ENCODE data around the gene CABP4. TPM values are rescaled to one million over a fixed set of nuclear protein-coding genes. Genes with fewer than 3 reads are reported as not detected.

The CABP4 gene
- total RNA-seq, 8 experiments from 2014 or later = 0.16 to 0.62 (median 0.20) TPM; not detected in 1

DNA sequence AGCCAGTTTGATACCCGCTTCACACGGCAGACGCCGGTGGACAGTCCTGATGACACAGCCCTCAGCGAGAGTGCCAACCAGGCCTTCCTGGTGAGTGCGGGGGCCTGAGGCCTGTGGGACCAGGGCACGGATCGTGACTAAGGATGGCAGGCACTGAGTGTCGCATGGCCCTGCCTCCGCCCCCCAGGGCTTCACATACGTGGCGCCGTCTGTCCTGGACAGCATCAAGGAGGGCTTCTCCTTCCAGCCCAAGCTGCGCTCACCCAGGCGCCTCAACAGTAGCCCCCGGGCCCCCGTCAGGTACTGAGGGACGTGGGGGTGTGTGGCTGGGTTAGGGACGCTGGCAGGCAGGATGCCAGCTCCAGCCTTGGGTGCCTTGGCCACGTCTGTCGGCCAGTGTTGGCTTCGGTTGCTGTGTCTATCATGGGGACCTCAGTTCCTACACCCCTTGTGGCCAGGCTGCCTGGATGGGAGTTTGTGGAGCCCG, 20.7 kb upstream of the CABP4 start:
- in situ Hi-C loops (cut with MboI; ENCODE audit: low pct_unique_long_range_greater_than_20kb in 2 of 9, low sequenced_read_pairs in 9 of 9, unreplicated experiment in 9 of 9) = no loop called here
- H3K27ac ChIP-seq = no peak overlapping the region
- no peak overlapping the region for H3K4me3 ChIP-seq
- H3K4me1 ChIP-seq (replicated peaks in 1 of 2) = peaks cover under 1 to 2% of the 10 kb centered on the region in 2 donors
- ATAC-seq (replicated peaks in 6 of 8) = no peak
- 86 to 100% methylated on average over 1 to 6 of the region's 23 CpGs; no CpG with 5 or more reads in 8 of the 10 experiments for WGBS, 10 experiments

DNA sequence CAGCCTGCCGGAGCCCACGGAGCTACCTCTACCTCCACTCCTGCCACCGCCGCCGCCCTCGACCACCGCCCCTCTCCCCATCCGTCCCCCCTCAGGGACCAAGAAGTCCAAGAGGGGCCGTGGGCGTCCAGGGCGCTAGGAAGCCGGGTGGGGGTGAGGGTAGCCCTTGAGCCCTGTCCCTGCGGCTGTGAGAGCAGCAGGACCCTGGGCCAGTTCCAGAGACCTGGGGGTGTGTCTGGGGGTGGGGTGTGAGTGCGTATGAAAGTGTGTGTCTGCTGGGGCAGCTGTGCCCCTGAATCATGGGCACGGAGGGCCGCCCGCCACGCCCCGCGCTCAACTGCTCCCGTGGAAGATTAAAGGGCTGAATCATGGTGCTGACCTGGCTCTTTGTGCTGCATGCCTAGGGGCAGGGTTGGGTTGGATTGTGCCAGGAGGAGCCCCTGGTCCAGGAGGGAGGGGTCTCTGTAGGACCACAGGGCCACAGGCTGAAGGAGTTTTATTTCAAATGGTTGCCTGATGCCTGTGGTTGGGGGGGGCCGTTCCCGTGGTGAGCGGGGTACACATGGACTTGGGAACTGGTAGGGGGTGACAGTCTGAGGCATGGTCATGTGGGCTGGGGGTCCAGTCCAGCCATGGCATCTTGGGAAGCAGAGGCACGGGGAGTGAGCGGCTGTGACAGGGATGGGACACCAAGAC, 20.0 kb upstream of the CABP4 start:
- ATAC-seq (replicated peaks in 6 of 8) = peak in 2 of 8 experiments; percentile 0 to 1
- 90 to 100% methylated on average over 1 to 2 of the region's 26 CpGs; no CpG with 5 or more reads in 8 of the 10 experiments for WGBS, 10 experiments
- H3K4me1 ChIP-seq (replicated peaks in 1 of 2) = no peaks in the 10 kb centered on the region
- in situ Hi-C loops (cut with MboI; ENCODE audit: low pct_unique_long_range_greater_than_20kb in 2 of 9, low sequenced_read_pairs in 9 of 9, unreplicated experiment in 9 of 9) = no loop called here
- H3K27ac ChIP-seq = no peak overlapping the region
- H3K4me3 ChIP-seq = no peak overlapping the region

GRCh38 chr11:67435727-67436458, 19.3 kb upstream of the CABP4 start:
- no peaks in the 10 kb centered on the region for H3K4me1 ChIP-seq (replicated peaks in 1 of 2)
- no peak overlapping the region for H3K4me3 ChIP-seq
- 60 to 100% (median 100%) methylated on average over 1 to 2 of the region's 38 CpGs; no CpG with 5 or more reads in 7 of the 10 experiments for WGBS, 10 experiments
- in situ Hi-C loops (cut with MboI; ENCODE audit: low pct_unique_long_range_greater_than_20kb in 2 of 9, low sequenced_read_pairs in 9 of 9, unreplicated experiment in 9 of 9) = no loop called here
- H3K27ac ChIP-seq = peak overlapping the region in 1 of 2 donors; percentile 22
- ATAC-seq (replicated peaks in 6 of 8) = peak in 4 of 8 experiments; percentile 2 to 6 (median 4)

DNA sequence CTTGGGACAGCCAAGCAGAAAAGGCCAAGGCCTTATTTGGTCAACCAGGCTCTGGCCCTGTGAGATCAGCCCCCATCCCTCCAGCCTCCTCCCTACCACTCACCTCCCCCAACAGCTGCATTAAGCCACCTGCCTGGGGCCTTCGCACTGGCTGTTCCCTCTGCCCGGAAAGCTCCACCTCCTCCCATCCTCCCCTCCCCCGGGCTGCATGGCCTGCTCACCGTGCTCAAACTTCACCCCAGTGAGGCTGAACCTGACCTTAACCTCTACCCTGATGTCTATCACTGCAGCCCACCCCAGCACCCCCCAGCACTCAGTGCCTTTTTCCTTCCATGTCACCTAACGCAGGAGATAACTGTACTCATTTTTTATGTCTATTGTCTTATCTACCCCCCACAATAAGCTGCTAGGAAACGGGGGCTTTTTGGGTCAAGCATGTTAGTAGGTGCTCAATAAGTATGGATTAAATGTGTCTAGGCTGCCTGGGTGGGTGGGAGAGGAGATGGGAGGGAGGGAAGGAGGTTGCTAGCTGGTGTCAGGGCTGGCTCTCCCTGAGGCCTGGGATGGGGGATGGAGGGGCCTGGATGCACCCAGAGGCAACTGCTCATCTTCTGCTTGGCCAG, 18.6 kb upstream of the CABP4 start:
- Histone ChIP-seq H3K27ac (peak overlapping the region in 1 of 2 donors; percentile 58), H3K4me1 (replicated peaks in 1 of 2) (no peaks in the 10 kb centered on the region), H3K4me3 (no peak overlapping the region)
- in situ Hi-C loops (cut with MboI; ENCODE audit: low pct_unique_long_range_greater_than_20kb in 2 of 9, low sequenced_read_pairs in 9 of 9, unreplicated experiment in 9 of 9) = no loop called here
- ATAC-seq (replicated peaks in 6 of 8) = peak in 6 of 8 experiments; percentile 7 to 53 (median 18)
- WGBS, 10 experiments = 33 to 100% (median 100%) methylated on average over 1 to 3 of the region's 6 CpGs; no CpG with 5 or more reads in 6 of the 10 experiments

- in situ Hi-C loops (cut with MboI; ENCODE audit: low pct_unique_long_range_greater_than_20kb in 2 of 9, low sequenced_read_pairs in 9 of 9, unreplicated experiment in 9 of 9) = no loop called here
- Histone ChIP-seq H3K4me3 (no peak within 1 kb of the TSS), H3K4me1 (replicated peaks in 1 of 2) (peaks cover 0 to 2% of the 10 kb centered on the region in 2 donors), H3K27ac (peak within 1 kb of the TSS in 1 of 2 donors; percentile 58)
- no peak for ATAC-seq (replicated peaks in 6 of 8)
- WGBS, 10 experiments = 100% methylated on average over 3 of the region's 26 CpGs; no CpG with 5 or more reads in 9 of the 10 experiments
These were observed 17.9 kb upstream of the CABP4 start, which contains the start of gene PTPRCAP for GRCh38 chr11:67437082-67437808. PTPRCAP (minus strand) TSS chr11:67437682; CDS start chr11:67437619, 63 bp downstream.

GRCh38 chr11:67437809-67438157, 17.4 kb upstream of the CABP4 start:
- Histone ChIP-seq H3K4me3 (no peak overlapping the region), H3K27ac (no peak overlapping the region), H3K4me1 (replicated peaks in 1 of 2) (peaks cover 0 to 6% of the 10 kb centered on the region in 2 donors)
- 83% methylated on average over 1 of the region's 3 CpGs; no CpG with 5 or more reads in 9 of the 10 experiments for WGBS, 10 experiments
- in situ Hi-C loops (cut with MboI; ENCODE audit: low pct_unique_long_range_greater_than_20kb in 2 of 9, low sequenced_read_pairs in 9 of 9, unreplicated experiment in 9 of 9) = no loop called here
- no peak for ATAC-seq (replicated peaks in 6 of 8)

GRCh38 chr11:67438158-67438902, 16.8 kb upstream of the CABP4 start:
- 60 to 100% methylated on average over 1 to 2 of the region's 41 CpGs; no CpG with 5 or more reads in 8 of the 10 experiments for WGBS, 10 experiments
- no peak overlapping the region for H3K27ac ChIP-seq
- in situ Hi-C loops (cut with MboI; ENCODE audit: low pct_unique_long_range_greater_than_20kb in 2 of 9, low sequenced_read_pairs in 9 of 9, unreplicated experiment in 9 of 9) = no loop called here
- no peak for ATAC-seq (replicated peaks in 6 of 8)
- H3K4me1 ChIP-seq (replicated peaks in 1 of 2) = peaks cover 0 to 6% of the 10 kb centered on the region in 2 donors
- H3K4me3 ChIP-seq = no peak overlapping the region

DNA sequence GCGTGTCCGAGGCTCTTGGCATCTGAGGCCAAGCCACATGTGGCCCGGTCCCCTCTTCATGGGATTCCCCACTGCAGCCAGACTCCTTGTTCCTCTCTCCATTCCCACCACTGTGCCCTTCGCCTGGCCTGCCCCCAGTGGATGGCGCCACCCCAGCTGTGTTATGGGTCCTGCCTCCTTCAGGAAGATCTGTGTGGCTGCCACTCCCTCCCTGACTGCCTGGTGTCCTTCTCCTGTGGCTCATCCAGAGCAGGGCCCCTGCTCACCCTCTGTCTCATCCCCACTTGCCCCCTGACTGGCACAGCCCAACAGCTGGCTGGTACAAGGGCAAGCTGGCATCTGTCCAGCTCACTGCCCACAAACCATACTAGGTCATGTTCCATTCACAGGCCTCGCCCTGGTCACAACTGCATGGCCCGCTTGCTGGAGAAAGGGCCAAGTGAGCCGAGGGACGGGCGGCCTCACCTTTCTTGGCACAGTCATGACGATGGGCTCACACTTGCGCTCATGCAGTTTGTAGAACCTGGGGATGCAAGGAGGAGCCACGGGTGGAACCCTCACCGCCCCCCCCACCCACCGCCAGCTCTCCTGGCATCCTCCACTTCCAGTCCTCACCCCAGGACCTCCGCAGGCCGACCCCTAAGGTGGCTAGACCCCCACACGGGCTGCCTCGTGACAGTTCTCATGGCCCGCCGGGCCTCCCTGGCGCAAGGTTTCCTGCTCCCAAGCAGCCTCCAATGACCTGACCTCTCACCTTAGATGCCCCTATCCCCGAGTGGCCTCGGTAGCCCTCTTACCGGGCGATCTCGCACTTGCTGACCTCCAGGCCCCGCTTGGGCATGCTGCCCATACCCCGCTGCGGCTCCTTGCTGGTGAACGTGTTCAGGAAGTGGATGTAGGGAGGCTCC, 15.6 kb upstream of the CABP4 start:
- Histone ChIP-seq H3K4me1 (replicated peaks in 1 of 2) (peaks cover 0 to 6% of the 10 kb centered on the region in 2 donors), H3K4me3 (no peak overlapping the region), H3K27ac (no peak overlapping the region)
- WGBS, 10 experiments = 92 to 100% (median 100%) methylated on average over 1 to 4 of the region's 31 CpGs; no CpG with 5 or more reads in 7 of the 10 experiments
- peak in 2 of 8 experiments; percentile 1 to 2 for ATAC-seq (replicated peaks in 6 of 8)
- in situ Hi-C loops (cut with MboI; ENCODE audit: low pct_unique_long_range_greater_than_20kb in 2 of 9, low sequenced_read_pairs in 9 of 9, unreplicated experiment in 9 of 9) = no loop called here

DNA sequence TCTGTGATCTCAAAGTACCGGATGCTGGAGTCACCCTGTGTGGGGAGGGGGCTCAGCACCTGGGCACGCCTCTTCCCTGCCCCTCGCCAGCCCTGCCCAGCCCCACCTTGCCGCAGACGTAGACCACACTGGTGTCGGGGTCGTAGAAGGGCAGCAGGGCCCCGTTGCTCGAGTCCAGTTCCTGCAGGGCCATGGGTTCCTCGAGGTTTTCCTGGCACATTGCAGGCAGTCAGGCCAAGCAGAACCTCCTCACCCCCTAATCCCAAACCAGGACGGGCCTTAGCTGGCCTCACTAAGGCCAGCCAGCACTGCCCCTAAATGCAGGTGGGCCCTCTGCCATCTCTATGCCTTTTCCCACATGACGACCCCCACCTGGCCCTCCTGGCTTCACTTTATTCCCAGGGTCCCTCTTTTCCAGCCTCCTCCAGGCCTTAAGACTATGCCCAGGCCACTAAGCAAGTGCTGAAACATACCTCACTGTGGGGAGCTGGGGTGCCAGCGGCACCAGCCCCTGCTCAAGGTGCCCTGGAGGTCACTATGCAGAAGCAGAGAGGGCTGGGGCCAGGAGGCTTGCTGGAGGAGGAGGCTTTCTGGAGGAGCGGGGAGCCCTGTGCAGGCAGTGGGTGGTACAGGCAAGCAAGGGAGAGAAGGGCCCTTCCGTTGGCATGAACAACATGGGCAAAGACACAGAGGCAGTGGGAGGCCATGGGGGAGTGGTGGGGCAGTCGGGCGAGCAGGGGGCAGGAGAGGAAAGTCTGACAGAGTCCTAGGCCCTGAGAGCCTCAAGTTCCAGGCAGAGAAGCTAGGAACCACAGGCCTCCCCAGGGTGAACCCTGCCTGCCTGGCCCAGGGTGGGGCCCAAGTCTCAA, 14.7 kb upstream of the CABP4 start:
- WGBS, 10 experiments = 60 to 100% (median 86%) methylated on average over 1 to 8 of the region's 17 CpGs; no CpG with 5 or more reads in 3 of the 10 experiments
- Histone ChIP-seq H3K4me1 (replicated peaks in 1 of 2) (peaks cover 0 to 6% of the 10 kb centered on the region in 2 donors), H3K27ac (no peak overlapping the region), H3K4me3 (no peak overlapping the region)
- no peak for ATAC-seq (replicated peaks in 6 of 8)
- in situ Hi-C loops (cut with MboI; ENCODE audit: low pct_unique_long_range_greater_than_20kb in 2 of 9, low sequenced_read_pairs in 9 of 9, unreplicated experiment in 9 of 9) = no loop called here

DNA sequence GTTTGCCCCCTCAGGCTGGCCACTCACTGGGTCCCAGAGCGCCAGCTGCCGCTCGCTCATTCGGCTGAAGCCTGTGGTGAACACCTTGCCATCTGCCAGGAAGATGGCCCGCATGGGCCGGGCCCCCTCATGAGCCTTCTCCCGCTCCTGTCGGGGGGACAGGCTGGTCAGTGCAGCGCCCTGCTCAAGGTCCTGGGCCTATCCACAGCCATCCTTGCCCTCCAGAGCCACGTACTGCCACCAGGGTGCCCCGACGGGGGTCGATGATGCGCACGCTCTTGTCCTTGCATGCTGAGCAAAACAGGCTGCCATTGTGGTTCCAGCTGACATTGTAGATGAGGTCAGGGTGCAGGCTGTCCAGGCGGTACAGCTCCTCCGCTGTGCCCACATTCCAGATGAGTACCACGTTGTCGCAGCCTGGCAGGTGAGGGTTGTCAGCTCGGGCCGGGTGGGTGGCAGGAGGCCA, 14.0 kb upstream of the CABP4 start:
- peaks cover 0 to 6% of the 10 kb centered on the region in 2 donors for H3K4me1 ChIP-seq (replicated peaks in 1 of 2)
- in situ Hi-C loops (cut with MboI; ENCODE audit: low pct_unique_long_range_greater_than_20kb in 2 of 9, low sequenced_read_pairs in 9 of 9, unreplicated experiment in 9 of 9) = no loop called here
- 77 to 100% (median 94%) methylated on average over 3 to 8 of the region's 21 CpGs; no CpG with 5 or more reads in 7 of the 10 experiments for WGBS, 10 experiments
- H3K4me3 ChIP-seq = no peak overlapping the region
- no peak for ATAC-seq (replicated peaks in 6 of 8)
- no peak overlapping the region for H3K27ac ChIP-seq
